GM21390 (cell line): Measurements from ENCODE around the gene PNPLA7.
"Not testable (repeated sequence)": the region's sequence is repeated elsewhere in the genome, so short reads cannot be mapped to it uniquely, and the experiment has no call there.

ENCODE experiments used
- ATAC-seq: cut with Tn5 transposase; IDR thresholded peaks from one replicate; pipeline ENCODE4 v1.9.1; 2021; ENCODE audit not compliant: unreplicated experiment

PNPLA7 gene

DNA sequence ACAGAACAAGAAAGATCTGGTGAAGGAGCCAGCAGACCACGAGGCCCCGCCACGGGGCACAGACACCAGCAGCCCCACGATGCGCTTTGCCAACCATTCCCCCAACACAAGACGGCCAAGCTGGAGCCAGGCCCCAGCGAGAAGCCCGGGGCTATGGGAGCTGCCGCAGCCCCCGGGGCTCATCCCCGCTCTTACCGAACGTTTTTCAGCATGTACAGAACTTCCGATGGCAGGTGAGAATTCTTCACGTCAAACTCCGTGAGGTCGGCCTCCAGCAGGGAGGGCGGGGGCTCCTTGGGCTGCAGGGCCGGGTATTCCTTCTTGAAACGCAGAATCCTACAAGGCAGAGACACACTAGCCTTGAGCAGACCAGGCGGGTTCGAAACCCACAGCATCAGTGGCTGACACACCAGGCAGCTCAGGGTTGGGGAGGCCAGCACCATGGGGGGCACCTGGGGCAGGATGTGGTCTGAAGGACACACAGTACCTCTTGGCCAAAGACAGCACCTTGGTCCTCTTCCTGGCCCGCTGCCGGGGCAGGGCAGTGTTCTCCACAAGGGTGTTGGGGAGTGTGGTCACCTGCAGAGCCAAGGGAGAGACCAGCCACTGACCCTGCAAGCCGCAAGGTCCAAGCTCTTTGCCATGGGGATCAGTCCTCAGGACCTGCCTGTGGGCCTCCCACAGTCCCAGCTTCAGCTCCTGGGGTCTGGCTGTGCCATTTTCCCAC is 6.8 kb downstream of the PNPLA7 start:
- ATAC-seq, result no peak

DNA sequence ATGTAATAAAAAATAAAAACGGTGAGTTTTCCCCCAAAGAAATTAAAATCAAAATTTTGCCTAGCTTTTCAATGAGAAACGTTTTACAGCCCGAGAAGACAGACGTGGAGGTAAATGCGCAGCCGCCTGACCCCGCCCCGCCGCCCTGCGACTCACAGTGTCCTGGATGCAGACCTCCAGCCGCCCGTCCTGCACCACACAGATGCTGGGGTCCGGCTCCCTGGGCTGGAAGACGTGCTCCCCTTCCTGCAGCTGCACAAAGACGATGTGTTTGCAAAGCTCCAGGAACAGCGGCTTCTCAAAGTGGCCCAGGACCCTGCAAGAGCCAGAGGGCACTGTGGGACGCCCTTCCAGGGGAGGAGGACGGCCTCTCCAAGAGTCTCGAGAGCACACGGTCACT is 7.7 kb downstream of the PNPLA7 start:
- ATAC-seq, result no peak

GRCh38 chr9:137540536-137540935 is 9.7 kb downstream of the PNPLA7 start:
- no peak for ATAC-seq

- no peak for ATAC-seq
Observed at GRCh38 chr9:137538058-137538457, 12.1 kb downstream of the PNPLA7 start.

DNA sequence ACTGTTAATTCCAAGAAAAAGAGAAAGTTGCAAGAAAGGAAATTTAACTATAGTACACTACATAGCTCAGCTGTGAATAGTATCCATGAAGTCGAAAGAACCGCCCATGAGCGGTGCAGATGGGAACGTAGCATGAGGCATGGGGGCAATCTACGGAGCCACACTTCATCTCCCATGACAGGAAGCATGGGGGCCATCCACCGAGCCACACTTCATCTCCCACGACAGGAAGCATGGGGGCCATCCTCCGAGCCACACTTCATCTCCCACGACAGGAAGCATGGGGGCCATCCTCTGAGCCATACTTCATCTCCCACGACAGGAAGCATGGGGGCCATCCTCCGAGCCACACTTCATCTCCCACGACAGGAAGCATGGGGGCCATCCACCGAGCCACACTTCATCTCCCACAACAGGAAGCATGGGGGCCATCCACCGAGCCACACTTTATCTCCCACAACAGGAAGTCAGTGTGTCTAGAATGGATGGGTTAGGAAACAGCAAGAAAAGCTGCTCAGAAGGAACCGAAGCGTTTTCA is 13.5 kb downstream of the PNPLA7 start:
- ATAC-seq, result not testable (repeated sequence)

DNA sequence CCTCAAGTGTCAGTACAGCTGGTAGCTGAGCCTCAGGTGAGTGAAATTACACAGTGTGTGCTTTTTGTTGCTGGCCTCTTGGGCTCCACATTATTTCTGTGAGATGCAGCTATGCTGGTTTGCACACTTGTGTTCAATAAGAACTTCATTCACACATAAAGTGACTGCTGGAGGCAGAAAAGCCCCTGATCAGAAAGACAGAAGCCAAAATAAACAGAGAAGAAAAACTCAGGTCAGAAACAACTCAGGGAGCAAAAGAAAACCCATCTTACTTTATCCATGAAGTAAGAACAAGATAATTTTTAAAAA is 15.1 kb downstream of the PNPLA7 start:
- ATAC-seq, result no peak

GRCh38 chr9:137534256-137535119 is 15.7 kb downstream of the PNPLA7 start:
- no peak for ATAC-seq

GRCh38 chr9:137532891-137533468 is 17.2 kb downstream of the PNPLA7 start:
- not testable (repeated sequence) for ATAC-seq

DNA sequence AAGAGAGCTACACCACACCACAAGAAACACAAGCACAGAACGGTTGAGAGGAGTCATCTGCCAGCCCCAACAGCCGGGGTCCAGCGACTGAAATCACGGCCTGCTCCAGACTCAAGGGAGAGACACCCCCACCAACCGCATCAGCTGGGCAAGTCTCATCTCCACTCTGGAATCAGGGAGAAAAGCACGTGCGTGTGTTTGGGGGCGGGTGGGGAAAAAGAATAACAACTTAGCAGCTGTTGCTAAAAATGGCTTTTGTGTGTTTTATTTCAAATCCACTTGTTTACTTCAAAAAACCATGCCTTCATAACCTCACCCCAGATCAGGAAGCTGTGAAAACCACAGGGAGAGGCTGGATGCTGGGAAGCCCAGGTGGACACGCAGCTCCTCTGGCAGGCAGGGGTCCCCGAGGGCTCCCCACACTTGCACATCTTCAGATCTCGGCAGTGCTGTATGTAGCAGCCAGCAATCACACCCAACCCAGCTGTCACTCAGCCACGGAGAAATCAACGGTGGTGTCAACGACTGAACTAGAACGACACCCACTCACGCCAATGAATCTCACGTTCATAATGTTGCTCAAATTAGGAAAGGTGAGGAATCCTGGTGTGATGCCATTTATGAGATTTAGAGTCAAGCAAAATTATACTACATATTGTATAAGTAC is 19.0 kb downstream of the PNPLA7 start:
- no peak for ATAC-seq

- no peak for ATAC-seq
Observed at GRCh38 chr9:137530331-137530730, 19.9 kb downstream of the PNPLA7 start.

DNA sequence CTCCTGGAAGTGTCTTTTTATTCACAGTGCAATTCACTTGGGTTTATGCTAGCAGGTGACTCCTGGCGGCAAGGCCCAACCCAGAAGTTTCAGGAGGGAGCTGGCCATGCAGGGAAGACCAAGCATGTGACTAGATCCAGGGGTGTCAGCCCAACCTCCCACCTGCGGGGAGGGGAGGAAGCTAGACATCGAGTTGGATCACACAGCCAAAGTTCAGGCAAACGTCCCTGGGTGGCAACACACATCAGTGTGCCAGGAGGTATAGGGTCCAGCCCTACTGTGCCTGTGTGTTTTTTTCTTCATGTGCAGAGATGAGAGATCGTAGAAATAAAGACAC is 25.3 kb downstream of the PNPLA7 start:
- ATAC-seq, result no peak

DNA sequence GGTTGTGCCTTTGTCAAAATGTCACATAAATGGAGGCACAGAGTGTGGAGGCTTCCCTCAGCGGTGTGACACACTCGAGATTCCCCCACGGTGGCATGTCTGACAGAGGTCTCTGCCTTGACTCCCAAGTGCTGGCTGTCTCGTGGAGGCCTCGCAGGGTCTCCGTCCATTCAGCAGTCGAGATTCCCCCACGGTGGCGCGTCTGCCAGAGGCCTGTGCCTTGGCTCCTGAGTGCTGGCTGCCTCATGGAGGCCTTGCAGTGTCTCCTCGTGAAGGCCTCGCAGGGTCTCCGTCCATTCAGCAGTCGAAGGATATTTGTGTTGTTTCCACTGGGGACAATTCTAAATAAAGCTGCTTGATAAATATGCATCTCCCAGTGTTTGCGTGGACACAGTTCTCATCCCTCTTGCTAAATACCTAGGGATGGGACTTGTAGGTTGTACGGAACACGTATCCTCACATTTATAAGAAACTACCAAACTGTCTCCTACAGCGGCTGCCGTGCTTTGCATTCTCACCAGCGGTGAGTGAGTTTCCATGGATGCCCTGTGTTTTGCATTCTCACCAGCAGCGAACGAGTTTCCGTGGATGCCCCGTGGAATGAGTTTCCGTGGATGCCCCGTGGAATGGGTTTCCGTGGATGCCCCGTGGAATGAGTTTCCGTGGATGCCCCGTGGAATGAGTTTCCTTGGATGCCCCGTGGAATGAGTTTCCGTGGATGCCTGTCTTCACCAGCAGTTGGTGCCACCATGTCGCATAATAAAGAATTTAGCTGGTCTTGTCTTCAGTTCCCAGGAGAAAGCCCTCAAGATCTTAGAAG is 25.8 kb downstream of the PNPLA7 start:
- no peak for ATAC-seq

DNA sequence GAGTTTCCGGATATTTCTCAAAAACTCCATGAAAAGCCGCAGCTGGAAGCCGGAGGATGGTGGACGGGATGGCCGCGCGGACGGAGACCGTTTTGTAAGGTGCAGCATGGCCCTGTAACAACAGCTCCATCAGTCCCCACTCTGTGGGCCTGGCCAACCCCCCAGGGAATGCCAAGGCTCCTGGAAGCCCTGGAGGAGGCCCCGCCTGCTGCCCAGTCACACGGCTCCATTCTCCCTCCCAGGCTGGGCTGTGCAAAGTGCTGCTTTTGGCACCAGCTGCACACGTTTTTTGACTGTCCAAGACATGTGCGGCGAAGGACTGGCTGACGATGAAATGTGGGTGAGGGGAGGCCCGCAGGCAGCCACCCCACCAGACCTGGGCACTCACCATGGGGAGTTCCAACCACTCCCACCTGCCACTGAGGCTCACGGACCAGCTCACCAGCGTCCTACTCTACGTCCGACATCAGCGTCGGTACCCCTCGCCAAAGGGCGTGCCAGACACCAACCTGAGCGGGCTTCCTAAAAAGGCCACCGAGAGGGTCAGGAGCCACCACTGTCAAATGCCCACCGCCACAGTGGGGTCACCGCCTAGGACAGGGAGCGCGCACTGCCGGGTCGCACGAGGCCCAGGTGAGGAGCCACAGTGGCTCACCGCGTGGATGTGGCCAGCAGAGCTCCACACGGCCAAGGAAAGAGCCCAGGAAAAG is 27.3 kb downstream of the PNPLA7 start:
- ATAC-seq, result no peak

DNA sequence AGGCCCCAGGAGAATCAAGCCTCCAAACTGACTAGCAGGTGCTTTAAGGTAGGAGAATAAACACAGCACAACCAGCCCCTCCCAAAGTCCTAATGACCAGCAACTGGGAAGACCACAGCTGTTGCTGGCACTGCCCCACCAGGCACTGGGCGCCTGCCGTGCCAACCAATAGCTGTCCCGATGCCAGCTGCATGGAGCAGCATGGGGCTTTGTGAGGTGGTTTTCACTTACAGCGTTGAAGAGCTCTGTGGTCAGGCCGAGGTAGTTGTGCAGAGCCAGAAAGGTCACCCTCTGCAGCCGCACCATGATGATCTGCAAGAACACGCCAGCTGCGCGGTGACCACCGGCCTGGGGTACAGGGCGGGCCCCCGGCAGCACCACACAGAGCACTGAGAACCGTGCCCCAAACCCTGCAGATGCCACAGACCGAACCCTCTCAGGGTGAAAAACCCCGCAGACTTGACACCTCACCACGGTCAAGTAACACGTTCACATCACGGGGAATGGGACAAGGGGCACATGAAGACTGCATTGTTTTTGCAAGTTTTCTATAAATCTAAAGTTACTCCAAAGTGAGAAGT is 28.7 kb downstream of the PNPLA7 start:
- ATAC-seq, result no peak

GRCh38 chr9:137520614-137521404 is 29.4 kb downstream of the PNPLA7 start:
- ATAC-seq, result no peak

DNA sequence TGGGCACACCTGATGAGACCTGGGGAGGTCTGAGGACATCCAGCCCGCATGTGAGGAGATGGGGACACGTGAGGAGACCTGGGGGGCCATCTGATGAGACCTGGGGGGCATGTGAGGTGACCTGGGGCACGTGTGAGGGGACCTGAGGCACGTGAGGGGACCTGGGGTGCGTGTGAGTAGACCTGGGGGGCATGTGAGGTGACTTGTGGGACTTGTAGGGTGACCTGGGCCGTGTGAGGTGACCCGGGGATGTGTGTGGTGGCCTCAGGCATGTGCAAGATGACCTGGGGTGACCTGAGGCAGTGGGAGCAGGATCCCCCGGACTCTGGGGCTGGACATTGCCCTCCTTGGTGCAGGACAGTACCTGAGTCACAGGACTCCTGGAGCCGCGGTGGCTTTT is 30.6 kb downstream of the PNPLA7 start:
- ATAC-seq, result no peak

DNA sequence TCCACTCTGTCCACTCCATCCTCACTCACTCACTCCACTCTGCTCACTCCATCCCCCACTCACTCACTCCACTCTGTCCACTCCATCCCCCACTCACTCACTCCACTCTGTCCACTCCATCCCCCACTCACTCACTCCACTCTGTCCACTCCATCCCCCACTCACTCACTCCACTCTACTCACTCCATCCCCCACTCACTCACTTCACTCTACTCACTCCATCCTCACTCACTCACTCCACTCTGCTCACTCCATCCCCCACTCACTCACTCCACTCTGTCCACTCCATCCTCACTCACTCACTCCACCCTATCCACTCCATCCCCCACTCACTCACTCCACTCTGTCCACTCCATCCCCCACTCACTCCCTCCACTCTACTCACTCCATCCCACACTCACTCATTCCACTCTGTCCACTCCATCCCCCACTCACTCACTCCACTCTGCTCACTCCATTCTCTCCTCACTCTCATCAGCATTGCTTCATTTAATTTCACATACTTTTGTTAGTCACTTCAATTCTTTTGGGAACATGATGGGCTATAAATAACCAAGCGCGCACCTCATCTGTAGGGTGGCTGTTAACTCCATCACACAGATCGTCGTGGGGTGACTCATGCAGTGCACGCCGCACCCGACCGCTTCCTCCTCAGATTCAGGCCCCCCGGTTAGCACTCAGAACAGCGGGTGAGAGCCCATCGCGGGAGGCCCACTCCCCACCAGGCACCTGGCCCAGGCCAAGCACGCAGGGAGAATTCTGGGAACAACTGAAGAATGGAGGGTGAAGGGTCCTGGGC is 31.3 kb downstream of the PNPLA7 start:
- ATAC-seq, result not testable (repeated sequence)
